OCI-LY7 (cell line): ENCODE results near the gene KRT13. TPM values are rescaled to one million over a fixed set of nuclear protein-coding genes. Genes with fewer than 3 reads are reported as not detected.

Experiments used
- BruUV-seq: library from RNA; stranded (reverse); fragments of 400-500 nt; replicated peaks from 2 replicates; lab custom pipeline; 2021; lab: Mats Ljungman, UMichigan
- CTCF ChIA-PET: fragments of 300-600 bp; sonication (Branson Sonifier 250); formaldehyde crosslinking; loops from one replicate; lab custom pipeline; 2022; ENCODE audit warnings: antibody characterized with exemption; ENCODE audit not compliant: unreplicated experiment; lab: Charles Lee
- POLR2A ChIA-PET: fragments of 300-600 bp; sonication (Branson Sonifier 250); formaldehyde crosslinking; loops from one replicate; lab custom pipeline; 2022; ENCODE audit warnings: antibody characterized with exemption; lab: Charles Lee
- DNase-seq: peaks from one replicate; pipeline ENCODE4 v3.0.0-alpha.2; 2015; ENCODE audit warnings: low spot score
- H2AFZ ChIP-seq: fragments of 200-600 bp; sonication (generic), shearing (Covaris generic); 2 replicates; pipeline ENCODE4 v1.6.1; 2014; ENCODE audit warnings: mild to moderate bottlenecking, antibody characterized with exemption, low read length, moderate library complexity
- H3K27ac ChIP-seq: fragments of 200-600 bp; sonication (generic); 2 replicates; pipeline ENCODE4 v1.5.1; 2014; ENCODE audit warnings: mixed run types, low read depth, mild to moderate bottlenecking, moderate library complexity, low read length, inconsistent platforms; ENCODE audit not compliant: poor library complexity, severe bottlenecking
- H3K36me3 ChIP-seq: fragments of 200-600 bp; sonication (generic); 2 replicates; pipeline ENCODE4 v1.6.1; 2014; ENCODE audit warnings: mild to moderate bottlenecking, antibody characterized with exemption, low read length, moderate library complexity, mixed read lengths; ENCODE audit not compliant: insufficient read depth
- H3K4me1 ChIP-seq: fragments of 200-600 bp; sonication (generic); 2 replicates; pipeline ENCODE4 v1.5.1; 2014; ENCODE audit warnings: mild to moderate bottlenecking, low read length; ENCODE audit not compliant: insufficient read depth, poor library complexity, severe bottlenecking
- H3K4me2 ChIP-seq: fragments of 200-600 bp; sonication (generic); 2 replicates; pipeline ENCODE4 v1.6.1; 2014; ENCODE audit warnings: mild to moderate bottlenecking, low read length
- H3K4me3 ChIP-seq: fragments of 200-600 bp; sonication (generic); 2 replicates; pipeline ENCODE4 v1.5.1; 2014; ENCODE audit warnings: mild to moderate bottlenecking, low read depth, low read length; ENCODE audit not compliant: poor library complexity, severe bottlenecking
- H3K79me2 ChIP-seq: fragments of 200-600 bp; sonication (generic); 2 replicates; pipeline ENCODE4 v1.6.1; 2016; ENCODE audit warnings: low read depth, mild to moderate bottlenecking, low read length, moderate library complexity, mixed read lengths; ENCODE audit not compliant: insufficient read depth
- H3K9me2 ChIP-seq: fragments of 200-600 bp; sonication (generic); 2 replicates; pipeline ENCODE4 v1.6.1; 2016; ENCODE audit warnings: mild to moderate bottlenecking, low read length, mixed read lengths; ENCODE audit not compliant: insufficient read depth
- H3K9me3 ChIP-seq: fragments of 200-600 bp; sonication (generic); 2 replicates; pipeline ENCODE4 v1.6.1; 2014; ENCODE audit warnings: mild to moderate bottlenecking, mixed run types, low read length, mixed read lengths
- H4K20me1 ChIP-seq: fragments of 200-600 bp; sonication (generic); 2 replicates; pipeline ENCODE4 v1.6.1; 2014; ENCODE audit warnings: mild to moderate bottlenecking, antibody characterized with exemption, low read length, moderate library complexity, mixed read lengths; ENCODE audit not compliant: insufficient read depth
- EZH2phosphoT487 ChIP-seq: fragments of 200-600 bp; sonication (generic); IDR thresholded peaks from 2 replicates; pipeline ENCODE4 v1.6.1; 2018; ENCODE audit warnings: low read depth, borderline replicate concordance, mild to moderate bottlenecking, mixed run types, antibody characterized with exemption, low read length, moderate library complexity, mixed read lengths
- intact Hi-C: fragments of 100-400 bp; cut with micrococcal nuclease; formaldehyde crosslinking; loops from one replicate; pipeline ENCODE4 v1.10.0; 2022; ENCODE audit not compliant: unreplicated experiment
- total RNA-seq, 2 experiments: library from RNA; depleted of rRNA in 1 of 2; stranded (reverse); fragments of >200 nt in 1 of 2; shearing (Covaris generic) in 1 of 2; gene quantifications; 2 replicates each; pipeline ENCODE4 v1.2.3, GENCODE V29; 2014 to 2022
- TF ChIP-seq, protein P1 (sequence below): fragments of 200-600 bp; sonication (generic); conservative IDR thresholded peaks from 2 replicates; pipeline ENCODE4 v1.5.1; 2014; ENCODE audit warnings: mild to moderate bottlenecking, antibody characterized with exemption, low read length, moderate library complexity, mixed read lengths

Gene KRT13
- total RNA-seq, 2 experiments from 2014 or later, result not detected

DNA sequence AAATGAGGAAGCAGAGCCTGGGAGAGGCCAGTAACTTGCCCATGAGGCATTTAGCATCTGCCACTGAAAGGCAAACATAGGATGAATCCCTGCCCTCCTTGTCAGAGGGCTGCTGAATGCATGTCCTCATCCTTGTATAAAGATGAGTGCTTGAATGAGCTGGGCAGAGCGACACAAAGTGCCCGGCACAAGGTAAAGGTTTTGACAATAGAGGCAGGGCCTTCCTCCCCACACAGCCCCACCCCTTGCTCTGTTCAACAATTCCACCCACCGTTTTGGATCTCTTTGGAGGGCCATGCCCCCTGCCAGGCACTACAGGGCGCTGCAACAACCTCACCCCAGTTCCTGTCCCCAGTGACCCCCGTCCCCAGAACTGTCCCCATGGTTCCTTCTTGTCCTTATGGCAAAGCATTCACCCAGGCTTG is 24.1 kb upstream of the KRT13 start:
- Histone ChIP-seq H3K27ac (no peak overlapping the region), H3K4me1 (no peaks in the 10 kb centered on the region), H4K20me1 (no peaks in the 10 kb centered on the region), H3K4me3 (no peak overlapping the region), H3K4me2 (no peak overlapping the region), H3K36me3 (no peaks in the 10 kb centered on the region), H3K9me3 (no peaks in the 10 kb centered on the region), H2AFZ (no peak overlapping the region), H3K79me2 (no peaks in the 10 kb centered on the region), H3K9me2 (no peaks in the 10 kb centered on the region)
- ChIA-PET POLR2A (no interaction called here), CTCF (interaction anchor here (0.9 kb wide), 1 partner anchor 9 kb away, joined by 3 read pairs; no protein-coding TSS in a partner anchor)
- DNase-seq, result no peak
- TF ChIP-seq, protein P1, sequence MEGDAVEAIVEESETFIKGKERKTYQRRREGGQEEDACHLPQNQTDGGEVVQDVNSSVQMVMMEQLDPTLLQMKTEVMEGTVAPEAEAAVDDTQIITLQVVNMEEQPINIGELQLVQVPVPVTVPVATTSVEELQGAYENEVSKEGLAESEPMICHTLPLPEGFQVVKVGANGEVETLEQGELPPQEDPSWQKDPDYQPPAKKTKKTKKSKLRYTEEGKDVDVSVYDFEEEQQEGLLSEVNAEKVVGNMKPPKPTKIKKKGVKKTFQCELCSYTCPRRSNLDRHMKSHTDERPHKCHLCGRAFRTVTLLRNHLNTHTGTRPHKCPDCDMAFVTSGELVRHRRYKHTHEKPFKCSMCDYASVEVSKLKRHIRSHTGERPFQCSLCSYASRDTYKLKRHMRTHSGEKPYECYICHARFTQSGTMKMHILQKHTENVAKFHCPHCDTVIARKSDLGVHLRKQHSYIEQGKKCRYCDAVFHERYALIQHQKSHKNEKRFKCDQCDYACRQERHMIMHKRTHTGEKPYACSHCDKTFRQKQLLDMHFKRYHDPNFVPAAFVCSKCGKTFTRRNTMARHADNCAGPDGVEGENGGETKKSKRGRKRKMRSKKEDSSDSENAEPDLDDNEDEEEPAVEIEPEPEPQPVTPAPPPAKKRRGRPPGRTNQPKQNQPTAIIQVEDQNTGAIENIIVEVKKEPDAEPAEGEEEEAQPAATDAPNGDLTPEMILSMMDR, result no peak
- TF ChIP-seq EZH2phosphoT487, result no peak
- intact Hi-C loops, result no loop called here
- no TSS peak for BruUV-seq

DNA sequence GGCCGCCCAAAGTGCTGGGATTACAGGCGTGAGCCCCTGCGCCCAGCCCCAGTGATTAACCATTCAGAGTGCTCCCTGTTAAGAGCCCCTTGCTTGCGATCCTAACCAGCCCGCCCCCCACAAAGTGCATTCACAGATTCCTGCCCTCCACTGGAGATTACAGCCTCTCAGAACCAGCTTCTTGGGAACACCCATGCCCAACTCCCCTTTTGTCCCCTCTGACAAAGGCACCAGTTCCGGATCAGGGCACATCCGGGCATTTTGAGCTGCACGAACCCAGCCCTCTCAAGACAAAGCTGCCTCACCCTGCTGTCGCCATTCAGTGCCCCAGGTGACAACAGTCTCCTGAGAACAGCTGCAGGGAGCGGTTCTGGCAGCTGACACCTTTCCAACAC is 23.5 kb upstream of the KRT13 start:
- TF ChIP-seq, protein P1, result no peak
- TF ChIP-seq EZH2phosphoT487, result no peak
- H3K4me3 ChIP-seq, result no peak overlapping the region
- BruUV-seq, result no TSS peak
- no peaks in the 10 kb centered on the region for H3K9me2 ChIP-seq
- DNase-seq, result no peak
- no peaks in the 10 kb centered on the region for H3K36me3 ChIP-seq
- H4K20me1 ChIP-seq, result no peaks in the 10 kb centered on the region
- no peak overlapping the region for H3K27ac ChIP-seq
- no peaks in the 10 kb centered on the region for H3K4me1 ChIP-seq
- no peaks in the 10 kb centered on the region for H3K79me2 ChIP-seq
- H3K4me2 ChIP-seq, result no peak overlapping the region
- ChIA-PET CTCF (no interaction called here), POLR2A (no interaction called here)
- H2AFZ ChIP-seq, result no peak overlapping the region
- intact Hi-C loops, result no loop called here
- H3K9me3 ChIP-seq, result no peaks in the 10 kb centered on the region

DNA sequence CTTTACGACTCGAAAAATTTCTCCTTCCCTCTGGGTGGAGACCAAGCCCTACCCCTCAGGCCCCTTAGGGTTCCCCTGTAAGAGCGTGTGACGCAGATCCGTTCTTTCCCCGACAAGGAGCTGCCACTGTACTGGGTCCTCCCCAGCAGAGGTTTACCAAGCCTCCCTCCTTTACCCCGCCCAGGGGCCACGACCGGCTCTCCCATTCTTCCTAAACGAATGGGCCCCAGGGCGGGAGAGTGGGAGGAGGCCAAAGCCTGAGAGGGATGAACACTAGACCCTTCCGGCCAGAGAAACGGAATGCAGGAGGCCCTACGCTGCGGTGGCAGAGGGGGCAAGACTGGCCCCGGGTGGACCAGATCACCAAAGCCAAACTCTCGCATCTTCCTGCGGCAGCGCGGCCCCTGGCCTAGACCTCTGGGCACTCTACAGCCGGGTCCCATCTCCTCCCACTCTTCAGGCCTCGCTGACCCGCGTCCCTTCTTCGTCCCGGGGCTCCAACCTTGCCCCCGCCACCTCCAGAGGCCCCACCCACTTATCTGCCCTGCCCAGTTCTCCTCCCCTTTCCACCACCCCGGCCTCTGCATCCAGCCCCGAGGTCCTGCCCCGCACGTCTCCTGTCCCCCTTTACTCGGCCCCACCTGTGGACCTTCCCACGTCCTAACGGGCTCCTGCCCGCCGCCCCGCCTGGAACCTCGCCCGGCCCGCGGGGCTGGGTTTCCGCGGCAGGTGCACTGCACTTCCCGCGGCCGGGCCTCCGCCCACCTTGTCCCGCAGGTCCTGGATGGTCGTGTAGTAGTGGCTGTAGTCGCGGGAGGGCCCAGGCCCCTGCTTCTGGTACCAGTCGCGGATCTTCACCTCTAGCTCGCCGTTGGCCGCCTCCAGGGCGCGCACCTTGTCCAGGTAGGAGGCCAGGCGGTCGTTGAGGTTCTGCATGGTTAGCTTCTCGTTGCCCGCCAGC is 21.9 kb upstream of the KRT13 start:
- Histone ChIP-seq H3K4me2 (no peak overlapping the region), H3K4me3 (no peak overlapping the region), H3K36me3 (no peaks in the 10 kb centered on the region), H3K9me3 (no peaks in the 10 kb centered on the region), H3K27ac (no peak overlapping the region), H2AFZ (no peak overlapping the region), H3K4me1 (no peaks in the 10 kb centered on the region), H3K9me2 (no peaks in the 10 kb centered on the region), H4K20me1 (no peaks in the 10 kb centered on the region), H3K79me2 (no peaks in the 10 kb centered on the region)
- no peak for TF ChIP-seq EZH2phosphoT487
- TF ChIP-seq, protein P1, result no peak
- ChIA-PET POLR2A (no interaction called here), CTCF (no interaction called here)
- no TSS peak for BruUV-seq
- intact Hi-C loops, result no loop called here
- no peak for DNase-seq
